Stomach (tissue), 9 donors: ENCODE measurements around the gene SHE. TPM values are rescaled to one million over a fixed set of nuclear protein-coding genes. Genes with fewer than 3 reads are reported as not detected.

ENCODE experiments used
- DNase-seq, 2 donors: peaks; one replicate each; pipeline versions ENCODE4 v3.0.0 to v3.0.0-alpha.2; 2013 to 2019
- H3K27ac ChIP-seq, 5 donors: fragments of 200-600 bp in 4 of 5; sonication (generic) in 4 of 5; one replicate each; pipeline ENCODE4 v1.5.1; 2013 to 2019; ENCODE audit warnings: mild to moderate bottlenecking in 1 of 5, moderate library complexity in 1 of 5
- H3K27me3 ChIP-seq, 3 donors: fragments of 200-600 bp; sonication (generic); one replicate each; pipeline ENCODE4 v1.5.1; 2017 to 2019; ENCODE audit warnings: mixed run types in 1 of 3
- H3K36me3 ChIP-seq, 4 donors: fragments of 200-600 bp; sonication (generic); 1 replicate in 3 of 4; 2 replicates in 1 of 4; pipeline ENCODE4 v1.5.1; 2016 to 2019
- H3K4me1 ChIP-seq, 4 donors: fragments of 200-600 bp; sonication (generic); one replicate each; pipeline ENCODE4 v1.5.1; 2016 to 2019
- H3K4me3 ChIP-seq, 4 donors: fragments of 200-600 bp; sonication (generic) in 3 of 4; one replicate each; pipeline ENCODE4 v1.5.1; 2016 to 2019; ENCODE audit warnings: mild to moderate bottlenecking in 1 of 4
- H3K9me3 ChIP-seq, 4 donors: fragments of 200-600 bp; sonication (generic); one replicate each; pipeline ENCODE4 v1.5.1; 2016 to 2019
- CTCF ChIP-seq, 7 experiments: fragments of 450-650 bp in 4 of 7; fragments of 200-600 bp in 3 of 7; sonication (generic) in 3 of 7; IDR thresholded peaks; one replicate each; pipeline ENCODE4 v1.5.1; 2016 to 2019; ENCODE audit warnings: antibody characterized with exemption in 7 of 7, control low read depth in 2 of 7, mild to moderate bottlenecking in 1 of 7
- EP300 ChIP-seq: sonication (generic); formaldehyde crosslinking; IDR thresholded peaks from one replicate; pipeline ENCODE4 v1.6.1; 2017; ENCODE audit warnings: antibody characterized with exemption
- POLR2A ChIP-seq, 4 donors: fragments of 450-650 bp; IDR thresholded peaks; one replicate each; pipeline ENCODE4 v1.6.1; 2016; ENCODE audit warnings: antibody characterized with exemption in 4 of 4, control low read depth in 2 of 4, mild to moderate bottlenecking in 1 of 4, moderate library complexity in 1 of 4
- POLR2AphosphoS5 ChIP-seq, 3 donors: sonication (generic); formaldehyde crosslinking; IDR thresholded peaks; one replicate each; pipeline ENCODE4 v1.6.1; 2016; ENCODE audit warnings: antibody characterized with exemption in 3 of 3
- WGBS, 5 donors: extraction: QIAGEN DNeasy Blood & Tissue Kit in 3 of 5; methylation state at CpG; one replicate each; pipeline versions ENCODE4 v1.1.5 to v1.1.7; 2013 to 2018; 5-methylcytosine and 5-hydroxymethylcytosine counted together
- intact Hi-C: fragments of 100-400 bp; cut with DNase I; formaldehyde crosslinking; loops from one replicate; pipeline ENCODE4 v1.15.1; 2023; ENCODE audit warnings: low total_unique reads
- polyA plus RNA-seq, 3 donors: library from polyadenylated mRNA; stranded (reverse); fragments of 200-250 nt; gene quantifications; one replicate each; pipeline ENCODE4 v1.2.3, GENCODE V29; 2013
- total RNA-seq, 5 donors: library from RNA; depleted of rRNA; stranded (reverse); fragments of >200 nt; gene quantifications; one replicate each; pipeline versions ENCODE4 v1.1.0 to v1.2.3, GENCODE V29; 2014 to 2016
- donor health status: healthy with polysubstance abuse.
- donor health status: Bipolar disorder and iron deficiency.
- donor health status: healthy.

SHE gene
- total and polyA plus RNA-seq, 8 donors = 0.87 to 13.8 (median 4.5) TPM

- no peak for TF ChIP-seq POLR2AphosphoS5 (IDR thresholded peaks at IDR 0.05)
- TF ChIP-seq POLR2A (IDR thresholded peaks at IDR 0.05) = no peak
- TF ChIP-seq CTCF (IDR thresholded peaks at IDR 0.05) = no peak
- TF ChIP-seq EP300 = no peak
- WGBS, 5 donors = 73 to 88% (median 81%) methylated on average over 9 of the region's 9 CpGs
- Histone ChIP-seq H3K27ac (peak overlapping the region in 4 of 5 donors; percentile 82 to 97 (median 86)), H3K27me3 (no peaks in the 10 kb centered on the region), H3K4me3 (no peak overlapping the region), H3K4me1 (peaks cover 59 to 100% (median 81%) of the 10 kb centered on the region in 4 donors), H3K9me3 (no peaks in the 10 kb centered on the region), H3K36me3 (peaks cover 5 to 54% (median 45%) of the 10 kb centered on the region in 4 donors)
- DNase-seq = no peak
- intact Hi-C loops = no loop called here
These were observed 68.9 kb downstream of the SHE start for GRCh38 chr1:154433161-154433764.

- H3K36me3 ChIP-seq = peaks cover 0 to 39% (median 34%) of the 10 kb centered on the region in 4 donors
- WGBS, 5 donors = 62 to 72% (median 70%) methylated on average over 10 of the region's 10 CpGs
- intact Hi-C loops = no loop called here
These were observed 70.4 kb downstream of the SHE start for GRCh38 chr1:154431586-154432373.

GRCh38 chr1:154430903-154431302, 71.3 kb downstream of the SHE start:
- Histone ChIP-seq H3K27me3 (no peaks in the 10 kb centered on the region), H3K4me1 (peaks cover 78 to 99% (median 90%) of the 10 kb centered on the region in 4 donors), H3K36me3 (peaks cover 0 to 31% (median 26%) of the 10 kb centered on the region in 4 donors), H3K27ac (peak overlapping the region in 4 of 5 donors; percentile 82 to 97 (median 86)), H3K9me3 (no peaks in the 10 kb centered on the region), H3K4me3 (no peak overlapping the region)
- 28 to 54% (median 39%) methylated on average over 11 of the region's 11 CpGs for WGBS, 5 donors
- DNase-seq = peak in 1 of 2 donors; percentile 61
- intact Hi-C loops = no loop called here
- TF ChIP-seq EP300 (no peak), POLR2AphosphoS5 (IDR thresholded peaks at IDR 0.05) (no peak), POLR2A (IDR thresholded peaks at IDR 0.05) (no peak), CTCF (IDR thresholded peaks at IDR 0.05) (no peak)

More at GRCh38 chr1:154431586-154432373, 70.4 kb downstream of the SHE start:
- no peaks in the 10 kb centered on the region for H3K27me3 ChIP-seq
- peak overlapping the region in 4 of 5 donors; percentile 82 to 97 (median 86) for H3K27ac ChIP-seq
- H3K9me3 ChIP-seq = no peaks in the 10 kb centered on the region
- no peak overlapping the region for H3K4me3 ChIP-seq
- TF ChIP-seq EP300 = peak; percentile 72
- no peak for TF ChIP-seq POLR2A (IDR thresholded peaks at IDR 0.05)
- no peak for TF ChIP-seq CTCF (IDR thresholded peaks at IDR 0.05)
- TF ChIP-seq POLR2AphosphoS5 (IDR thresholded peaks at IDR 0.05) = peak; percentile 27 to 91 (median 89)
- peaks cover 74 to 100% (median 89%) of the 10 kb centered on the region in 4 donors for H3K4me1 ChIP-seq
- no peak for DNase-seq

- no peaks in the 10 kb centered on the region for H3K27me3 ChIP-seq
- intact Hi-C loops = no loop called here
- WGBS, 5 donors = 69 to 78% (median 75%) methylated on average over 16 to 17 of the region's 17 CpGs
- H3K9me3 ChIP-seq = no peaks in the 10 kb centered on the region
- DNase-seq = no peak
- peaks cover 76 to 97% (median 89%) of the 10 kb centered on the region in 4 donors for H3K4me1 ChIP-seq
- H3K27ac ChIP-seq = peak overlapping the region in 4 of 5 donors; percentile 9 to 97 (median 84)
- H3K36me3 ChIP-seq = peaks cover 0 to 23% (median 17%) of the 10 kb centered on the region in 4 donors
- TF ChIP-seq POLR2A (IDR thresholded peaks at IDR 0.05) (no peak), POLR2AphosphoS5 (IDR thresholded peaks at IDR 0.05) (no peak), EP300 (no peak), CTCF (IDR thresholded peaks at IDR 0.05) (no peak)
- no peak overlapping the region for H3K4me3 ChIP-seq
These were observed 72.2 kb downstream of the SHE start for GRCh38 chr1:154429841-154430611.
